ENCODE measurements around the gene EPB42.

DNA sequence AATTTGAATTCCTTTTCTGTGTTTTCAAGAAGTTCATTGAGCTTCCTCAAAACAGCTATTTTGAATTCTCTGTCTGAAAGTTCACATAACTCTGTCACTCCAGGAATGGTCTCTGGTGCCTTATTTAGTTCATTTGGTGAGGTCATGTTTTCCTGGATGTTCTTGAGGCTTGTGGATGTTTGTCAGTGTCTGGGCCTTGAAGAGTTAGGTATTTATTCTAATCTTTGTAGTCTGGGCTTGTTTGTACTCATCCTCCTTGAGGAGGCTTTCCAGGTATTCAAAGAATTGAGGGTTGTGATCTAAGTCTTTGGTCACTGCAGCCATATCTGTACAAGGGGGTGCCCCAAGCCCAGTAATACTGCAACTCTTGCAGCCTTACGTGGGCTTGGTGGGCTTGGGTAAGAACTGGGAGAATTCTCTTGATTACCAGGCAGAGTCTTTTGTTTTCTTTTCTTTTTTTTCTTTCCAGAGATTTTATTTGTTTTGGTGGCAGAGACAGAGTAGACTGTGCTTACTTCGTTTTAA, 55.0 kb downstream of the EPB42 start:
- TF ChIP-seq, protein P1, sequence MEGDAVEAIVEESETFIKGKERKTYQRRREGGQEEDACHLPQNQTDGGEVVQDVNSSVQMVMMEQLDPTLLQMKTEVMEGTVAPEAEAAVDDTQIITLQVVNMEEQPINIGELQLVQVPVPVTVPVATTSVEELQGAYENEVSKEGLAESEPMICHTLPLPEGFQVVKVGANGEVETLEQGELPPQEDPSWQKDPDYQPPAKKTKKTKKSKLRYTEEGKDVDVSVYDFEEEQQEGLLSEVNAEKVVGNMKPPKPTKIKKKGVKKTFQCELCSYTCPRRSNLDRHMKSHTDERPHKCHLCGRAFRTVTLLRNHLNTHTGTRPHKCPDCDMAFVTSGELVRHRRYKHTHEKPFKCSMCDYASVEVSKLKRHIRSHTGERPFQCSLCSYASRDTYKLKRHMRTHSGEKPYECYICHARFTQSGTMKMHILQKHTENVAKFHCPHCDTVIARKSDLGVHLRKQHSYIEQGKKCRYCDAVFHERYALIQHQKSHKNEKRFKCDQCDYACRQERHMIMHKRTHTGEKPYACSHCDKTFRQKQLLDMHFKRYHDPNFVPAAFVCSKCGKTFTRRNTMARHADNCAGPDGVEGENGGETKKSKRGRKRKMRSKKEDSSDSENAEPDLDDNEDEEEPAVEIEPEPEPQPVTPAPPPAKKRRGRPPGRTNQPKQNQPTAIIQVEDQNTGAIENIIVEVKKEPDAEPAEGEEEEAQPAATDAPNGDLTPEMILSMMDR (optimal IDR thresholded peaks at IDR 0.05 in 1 of 3, IDR thresholded peaks at IDR 0.05 in 1 of 3, conservative IDR thresholded peaks at IDR 0.05 in 1 of 3; ENCODE audit: extremely low read depth in 1 of 3, insufficient read depth in 2 of 3, low read length in 3 of 3) = no peak
- no peak for TF ChIP-seq EZH2 (IDR thresholded peaks at IDR 0.05; ENCODE audit: low read length)
